Glutamatergic neuron (in vitro differentiated cells): ENCODE data around the gene RELA. TPM values are rescaled to one million over a fixed set of nuclear protein-coding genes. Genes with fewer than 3 reads are reported as not detected.

Source experiments
- DNase-seq: peaks from one replicate; pipeline ENCODE4 v3.0.0; 2022
- H3K27ac Mint-ChIP-seq: one replicate; pipeline ENCODE4 v1.8.0; 2020; ENCODE audit warnings: mild to moderate bottlenecking, mixed read lengths, inconsistent platforms; ENCODE audit not compliant: unreplicated experiment
- H3K27me3 Mint-ChIP-seq: one replicate; pipeline ENCODE4 v1.8.0; 2020; ENCODE audit warnings: mild to moderate bottlenecking, moderate library complexity, mixed read lengths, inconsistent platforms; ENCODE audit not compliant: unreplicated experiment
- H3K36me3 Mint-ChIP-seq: one replicate; pipeline ENCODE4 v1.8.0; 2020; ENCODE audit warnings: mild to moderate bottlenecking, mixed read lengths, inconsistent platforms; ENCODE audit not compliant: unreplicated experiment
- H3K4me1 Mint-ChIP-seq: one replicate; pipeline ENCODE4 v1.8.0; 2020; ENCODE audit warnings: mild to moderate bottlenecking, low read depth, mixed read lengths, inconsistent platforms; ENCODE audit not compliant: unreplicated experiment
- H3K4me3 Mint-ChIP-seq: one replicate; pipeline ENCODE4 v1.8.0; 2020; ENCODE audit warnings: mild to moderate bottlenecking, mixed read lengths, inconsistent platforms; ENCODE audit not compliant: unreplicated experiment
- H3K9me3 Mint-ChIP-seq: one replicate; pipeline ENCODE4 v1.8.0; 2020; ENCODE audit warnings: mild to moderate bottlenecking, moderate library complexity, mixed read lengths, inconsistent platforms; ENCODE audit not compliant: unreplicated experiment
- CTCF ChIP-seq: fragments of 200-600 bp; sonication (generic); IDR thresholded peaks from one replicate; pipeline ENCODE4 v1.5.0; 2021; ENCODE audit not compliant: partially characterized antibody, unreplicated experiment
- total RNA-seq: library from RNA; stranded (reverse); fragmentation: NEBNext Ultra II Directional; extraction: Animal tissue kit (Norgen Biotek cat#: 25700); gene quantifications from one replicate; pipeline ENCODE4 v1.2.1, GENCODE V29; 2021; ENCODE audit not compliant: unreplicated experiment

Gene RELA
- total RNA-seq, 1 donor from 2014 or later, result 61.2 TPM

GRCh38 chr11:65637032-65637557 lies 25.6 kb downstream of the RELA start:
- no peak for DNase-seq
- peaks cover 2% of the 10 kb centered on the region for H3K9me3 Mint-ChIP-seq
- H3K4me3 Mint-ChIP-seq, result peak overlapping the region; percentile 66
- H3K27ac Mint-ChIP-seq, result peak overlapping the region; percentile 62
- H3K4me1 Mint-ChIP-seq, result peaks cover 12% of the 10 kb centered on the region
- peaks cover 8% of the 10 kb centered on the region for H3K27me3 Mint-ChIP-seq
- no peak for TF ChIP-seq CTCF
- no peaks in the 10 kb centered on the region for H3K36me3 Mint-ChIP-seq

- Mint-ChIP-seq H3K36me3 (no peaks in the 10 kb centered on the region), H3K27ac (no peak overlapping the region), H3K9me3 (peaks cover 2% of the 10 kb centered on the region), H3K4me1 (peaks cover 8% of the 10 kb centered on the region), H3K4me3 (peak overlapping the region; percentile 49), H3K27me3 (peaks cover 4% of the 10 kb centered on the region)
- no peak for TF ChIP-seq CTCF
- DNase-seq, result no peak
These were observed 26.3 kb downstream of the RELA start for GRCh38 chr11:65636108-65637031.

DNA sequence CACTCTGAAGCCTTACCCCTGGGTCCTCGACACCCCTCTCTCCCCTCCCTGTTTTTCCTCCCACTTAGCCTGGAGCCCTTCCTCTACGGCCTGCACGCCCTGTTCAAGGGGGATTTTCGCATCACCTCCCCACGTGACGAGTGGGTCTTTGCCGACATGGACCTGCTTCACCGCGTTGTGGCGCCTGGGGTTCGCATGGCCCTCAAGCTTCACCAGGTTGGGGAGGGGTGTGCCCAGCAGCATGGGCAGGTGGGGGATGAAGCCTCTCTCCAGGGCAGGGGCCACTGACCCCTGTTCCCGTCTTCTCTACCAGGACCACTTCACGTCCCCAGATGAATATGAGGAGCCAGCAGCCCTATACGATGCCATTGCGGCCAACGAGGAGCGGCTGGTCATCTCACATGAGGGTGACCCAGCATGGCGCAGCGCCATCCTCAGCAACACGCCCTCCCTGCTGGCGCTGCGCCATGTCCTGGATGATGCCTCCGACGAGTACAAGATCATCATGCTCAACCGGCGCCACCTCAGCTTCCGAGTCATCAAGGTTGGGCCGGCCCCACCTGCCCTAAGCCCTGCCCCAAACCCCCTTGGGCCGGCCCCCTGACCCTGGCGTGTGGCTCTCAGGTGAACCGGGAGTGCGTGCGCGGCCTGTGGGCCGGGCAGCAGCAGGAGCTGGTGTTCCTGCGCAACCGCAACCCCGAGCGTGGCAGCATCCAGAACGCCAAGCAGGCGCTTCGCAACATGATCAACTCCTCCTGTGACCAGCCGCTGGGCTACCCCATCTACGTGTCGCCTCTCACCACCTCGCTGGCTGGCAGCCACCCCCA lies 27.6 kb downstream of the RELA start:
- Mint-ChIP-seq H3K4me1 (peaks cover 8% of the 10 kb centered on the region), H3K36me3 (no peaks in the 10 kb centered on the region), H3K9me3 (peaks cover 2% of the 10 kb centered on the region), H3K27me3 (peaks cover 4% of the 10 kb centered on the region), H3K4me3 (no peak overlapping the region), H3K27ac (no peak overlapping the region)
- no peak for TF ChIP-seq CTCF
- no peak for DNase-seq

- Mint-ChIP-seq H3K4me3 (no peak overlapping the region), H3K4me1 (peaks cover 8% of the 10 kb centered on the region), H3K36me3 (no peaks in the 10 kb centered on the region), H3K27ac (no peak overlapping the region), H3K27me3 (peaks cover 4% of the 10 kb centered on the region), H3K9me3 (peaks cover 2% of the 10 kb centered on the region)
- no peak for TF ChIP-seq CTCF
- DNase-seq, result no peak
These were observed 28.3 kb downstream of the RELA start for GRCh38 chr11:65634440-65634839.

DNA sequence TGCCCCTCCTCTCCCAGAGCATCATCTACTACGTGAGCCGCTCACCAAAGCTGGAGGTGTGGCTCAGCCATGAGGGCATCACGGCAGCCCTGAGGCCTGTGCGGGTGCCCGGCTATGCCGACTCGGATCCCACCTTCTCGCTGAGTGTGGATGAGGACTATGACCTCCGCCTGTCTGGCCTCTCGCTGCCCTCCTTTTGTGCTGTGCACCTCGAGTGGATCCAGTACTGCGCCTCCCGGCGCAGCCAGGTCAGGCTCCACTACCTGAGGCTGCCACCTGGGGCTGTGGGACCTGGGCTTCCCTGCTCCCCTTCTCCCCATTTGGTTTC lies 28.6 kb downstream of the RELA start:
- DNase-seq, result no peak
- Mint-ChIP-seq H3K27me3 (peaks cover 4% of the 10 kb centered on the region), H3K36me3 (no peaks in the 10 kb centered on the region), H3K4me3 (no peak overlapping the region), H3K9me3 (peaks cover 2% of the 10 kb centered on the region), H3K4me1 (peaks cover 8% of the 10 kb centered on the region), H3K27ac (no peak overlapping the region)
- no peak for TF ChIP-seq CTCF
